Heart left ventricle (tissue), 13 donors: Measurements from ENCODE around the gene FASN.

Experiments used
- CTCF ChIP-seq, 12 donors: fragments of 200-600 bp; sonication (generic) in 4 of 12; IDR thresholded peaks; one replicate each; pipeline versions ENCODE4 v1.5.0 to v1.8.0; 2018 to 2022; ENCODE audit warnings: antibody characterized with exemption in 12 of 12, mild to moderate bottlenecking in 5 of 12
- POLR2A ChIP-seq, 2 donors: fragments of 450-650 bp; IDR thresholded peaks; one replicate each; pipeline ENCODE4 v1.6.1; 2017; ENCODE audit warnings: antibody characterized with exemption in 2 of 2, mild to moderate bottlenecking in 2 of 2, moderate library complexity in 2 of 2
- donor health status: ischemic (EF 13 %, LVEDD 7.1; RV severe dilation, severe dysfunction).
- donor health status: DM: no; HTN: yes; CAD: no.
- donor health status: DM: no; HTN: no; CAD: no.
- donor health status: ischemic (EF 25% LVEDD 6.9; RV normal size, moderate dysfunction).
- donor health status: ischemic (EF 25% LVEDD 5.7; RV mildly dilated, moderate dysfunction).
- donor health status: ischemic (EF 35%, LVEDD 5.7; RV mildly dilated, moderate dysfunction).
- donor health status: nonischemic (EF 11% LVEDD 7.7; RV severe dilation, severe dysfunction).
- donor health status: DM: yes; HTN: yes; CAD: no.
- donor health status: PGD.
- donor health status: ischemic (EF 29% LVEDD 5.4; RV normal size, mild dysfunction).
- donor health status: nonischemic (EF 23%, LVEDD 6.1; RV moderate dilation, normal function).

DNA sequence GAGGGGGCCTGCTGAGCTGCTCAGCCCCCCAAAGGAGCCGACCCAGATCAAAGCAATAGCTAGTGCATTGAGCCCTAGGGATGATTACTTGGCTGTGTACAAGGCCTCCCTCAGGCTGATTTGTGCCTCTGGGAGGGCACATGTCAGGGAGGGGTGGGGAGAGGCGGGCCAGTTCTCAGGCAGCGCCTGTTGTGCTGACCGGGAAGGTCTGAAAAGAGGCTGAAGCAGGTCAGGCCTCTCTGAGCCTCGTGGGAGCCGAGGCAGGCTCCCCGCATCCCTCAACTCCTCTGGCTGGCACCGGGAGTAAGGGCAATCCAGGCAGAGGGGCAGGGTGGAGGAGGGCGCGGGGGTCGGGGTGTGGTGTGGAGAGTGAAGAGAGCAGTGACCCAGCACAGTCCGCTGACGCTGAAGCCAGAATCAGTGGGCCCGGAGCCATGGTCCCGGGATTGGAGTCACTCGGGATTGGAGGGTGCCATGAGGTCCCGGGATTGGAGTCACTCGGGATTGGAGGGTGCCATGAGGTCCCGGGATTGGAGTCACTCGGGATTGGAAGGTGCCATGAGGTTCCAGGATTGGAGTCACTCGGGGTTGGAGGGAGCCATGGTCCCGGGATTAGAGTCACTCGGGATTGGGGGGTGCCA, 63.5 kb downstream of the FASN start:
- TF ChIP-seq POLR2A (IDR thresholded peaks at IDR 0.05) (no peak), CTCF (IDR thresholded peaks at IDR 0.05) (no peak)
